ENCODE measurements around the gene TBC1D3E. TPM values are rescaled to one million over a fixed set of nuclear protein-coding genes. Genes with fewer than 3 reads are reported as not detected.
A peak's percentile ranks its signal among the peaks of the same experiment; 100 is the strongest.
"Not testable (repeated sequence)": the region's sequence is repeated elsewhere in the genome, so short reads cannot be mapped to it uniquely, and the experiment has no call there.

Gene TBC1D3E
- total RNA-seq, result not detected

DNA sequence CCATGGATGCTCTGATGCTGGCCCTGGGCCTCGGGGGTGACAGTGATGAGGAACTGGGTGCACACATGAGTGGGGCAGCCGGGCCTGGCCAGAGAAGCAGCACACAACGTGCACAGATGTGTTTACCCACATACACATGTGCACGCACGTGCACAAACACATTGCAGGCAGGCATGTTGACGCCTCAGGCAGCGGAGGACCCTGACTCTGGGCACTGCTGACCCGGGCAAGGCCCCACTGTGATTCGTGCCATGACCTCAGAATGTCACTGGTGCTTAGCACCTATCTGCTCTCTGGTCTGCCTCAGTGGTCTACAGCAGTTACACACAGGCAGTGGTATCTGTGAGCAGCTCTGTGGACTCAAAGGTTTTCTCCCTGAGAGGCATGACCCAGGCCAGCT is at the start of gene TBC1D3E:
Gene TBC1D3E (plus strand): TSS at position 301 of the 400 bp plus-strand sequence. CDS start 1,545 bp downstream, outside the sequence.
- H3K27ac ChIP-seq; intact Hi-C loops (cut with DNase I); H3K4me3 ChIP-seq (replicated peaks in 1 of 3); H3K4me1 ChIP-seq; H3K9me3 ChIP-seq; DNase-seq; H3K36me3 ChIP-seq; H3K27me3 ChIP-seq: not testable (repeated sequence)
- no CpG with 5 or more reads among the region's 9 CpGs for WGBS, 2 donors

DNA sequence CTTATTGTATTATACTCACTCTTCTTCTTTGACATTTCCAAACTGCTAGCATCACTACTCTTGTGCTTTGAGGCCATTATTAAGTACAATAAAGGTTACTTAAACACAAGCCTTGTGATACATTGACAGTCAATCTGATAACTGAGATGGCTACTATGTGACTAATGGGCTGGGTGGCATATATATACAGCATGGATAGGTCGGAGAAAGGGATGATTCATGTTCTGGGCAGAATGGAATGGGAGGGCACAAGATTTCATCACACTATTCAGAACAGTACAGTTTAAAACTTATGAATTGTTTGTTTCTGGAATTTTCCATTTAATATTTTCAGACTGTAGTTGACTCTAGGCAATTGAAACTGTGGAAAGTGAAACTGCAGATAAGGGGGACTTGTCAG is 40.4 kb upstream of the TBC1D3E start:
- H3K9me3 ChIP-seq; DNase-seq; H3K4me3 ChIP-seq (replicated peaks in 1 of 3); H3K27ac ChIP-seq; H3K27me3 ChIP-seq; intact Hi-C loops (cut with DNase I); H3K4me1 ChIP-seq; H3K36me3 ChIP-seq: not testable (repeated sequence)
- WGBS, 2 donors, result no CpG with 5 or more reads among the region's 1 CpG

DNA sequence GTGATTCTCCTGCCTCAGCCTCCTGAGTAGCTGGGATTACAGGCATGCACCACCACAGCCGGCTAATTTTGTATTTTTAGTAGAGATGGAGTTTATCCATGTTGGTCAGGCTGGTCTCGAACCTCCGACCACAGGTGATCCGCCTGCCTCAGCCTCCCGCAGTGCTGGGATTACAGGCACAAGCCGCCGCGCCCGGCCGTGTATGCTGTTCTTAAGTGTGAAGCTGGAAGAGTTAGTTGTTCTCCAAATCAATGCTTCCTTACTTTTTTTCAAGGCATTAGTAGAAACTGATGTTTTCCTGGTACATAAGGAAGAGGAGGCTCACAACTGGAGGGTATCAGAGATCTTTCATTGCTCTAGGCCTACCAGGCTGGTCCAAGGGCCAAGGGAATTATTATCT is 39.6 kb upstream of the TBC1D3E start:
- H3K27me3 ChIP-seq; H3K4me1 ChIP-seq; intact Hi-C loops (cut with DNase I); H3K4me3 ChIP-seq (replicated peaks in 1 of 3); H3K27ac ChIP-seq; H3K9me3 ChIP-seq; H3K36me3 ChIP-seq: not testable (repeated sequence)
- WGBS, 2 donors, result no CpG with 5 or more reads among the region's 10 CpGs
- peak in 1 of 2 donors; percentile 0 for DNase-seq

GRCh38 chr17:38094059-38094694 is 33.6 kb upstream of the TBC1D3E start:
- H3K36me3 ChIP-seq; intact Hi-C loops (cut with DNase I); H3K9me3 ChIP-seq; DNase-seq; H3K27ac ChIP-seq; H3K4me1 ChIP-seq; H3K27me3 ChIP-seq; H3K4me3 ChIP-seq (replicated peaks in 1 of 3): not testable (repeated sequence)
- WGBS, 2 donors, result no CpG with 5 or more reads among the region's 2 CpGs

DNA sequence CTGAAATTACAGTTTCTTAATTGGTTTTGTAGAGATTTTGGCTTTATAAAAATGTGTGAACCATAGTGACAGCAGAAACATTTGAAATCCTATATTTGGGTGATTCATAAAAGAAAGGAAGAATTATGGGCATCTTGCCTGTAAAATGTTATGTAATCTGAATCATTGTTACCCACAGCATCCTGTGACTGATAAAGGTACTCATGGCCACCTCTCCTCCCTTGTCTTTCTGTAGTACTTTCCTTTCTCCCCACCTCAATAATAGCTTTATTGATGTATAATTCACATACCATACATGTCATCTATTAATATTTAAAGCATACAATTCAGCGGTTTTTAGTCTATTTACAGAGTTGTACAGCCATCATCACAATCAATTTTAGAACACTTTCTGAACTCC is 28.5 kb upstream of the TBC1D3E start:
- H3K27ac ChIP-seq; intact Hi-C loops (cut with DNase I); H3K36me3 ChIP-seq; H3K4me1 ChIP-seq; H3K9me3 ChIP-seq; H3K27me3 ChIP-seq; H3K4me3 ChIP-seq (replicated peaks in 1 of 3); DNase-seq: not testable (repeated sequence)
- WGBS, 2 donors, result no CpG with 5 or more reads among the region's 1 CpG

- H3K4me1 ChIP-seq; H3K4me3 ChIP-seq (replicated peaks in 1 of 3); H3K27me3 ChIP-seq; DNase-seq; H3K36me3 ChIP-seq; H3K9me3 ChIP-seq; H3K27ac ChIP-seq; intact Hi-C loops (cut with DNase I): not testable (repeated sequence)
- no CpG with 5 or more reads among the region's 1 CpG for WGBS, 2 donors
Observed at GRCh38 chr17:38119829-38120228, 7.9 kb upstream of the TBC1D3E start.

GRCh38 chr17:38134860-38135259 is 7.1 kb downstream of the TBC1D3E start:
- intact Hi-C loops (cut with DNase I); DNase-seq; H3K36me3 ChIP-seq: not testable (repeated sequence)

More at GRCh38 chr17:38134860-38135259, 7.1 kb downstream of the TBC1D3E start:
- not testable (repeated sequence) for H3K27ac ChIP-seq; H3K9me3 ChIP-seq; H3K4me3 ChIP-seq (replicated peaks in 1 of 3); H3K4me1 ChIP-seq; H3K27me3 ChIP-seq
- WGBS, 2 donors, result no CpG with 5 or more reads among the region's 16 CpGs

Small RNA genes within 50 kb of the gene (small RNA-seq; reads per million reads assigned to genes)
- gene RF00019, result not detected
- not detected for gene RNA5SP526

Other genes starting within 250 kb of the TBC1D3E start
- not detected for gene TBC1D3K, start 203.5 kb upstream of the TBC1D3E start, total RNA-seq
- 10 to 100 TPM in 1 of 4 donors, 1 to 10 TPM in 3; 4.3 to 12.5 (median 8.7) TPM for gene TBC1D3L, start 138.9 kb upstream of the TBC1D3E start, total RNA-seq
- not detected for gene TBC1D3D, start 124.0 kb upstream of the TBC1D3E start, total RNA-seq
- gene TBC1D3C, start 59.3 kb upstream of the TBC1D3E start, total RNA-seq, result not detected
- not detected for gene TBC1D3, start 64.6 kb downstream of the TBC1D3E start, total RNA-seq
- 10 to 100 TPM; 26.6 to 38.3 (median 30.3) TPM for gene MRPL45, start 169.2 kb downstream of the TBC1D3E start, total RNA-seq
- under 1 TPM in 2 of 4 donors, not detected in 2; under 0.01 to 0.13 TPM for gene GPR179, start 216.0 kb downstream of the TBC1D3E start, total RNA-seq
- gene SOCS7, start 223.9 kb downstream of the TBC1D3E start, total RNA-seq, result 10 to 100 TPM; 17.1 to 22.3 (median 20.1) TPM

All from thyroid gland (tissue), 4 donors.